Testis (tissue), 2 donors: Measurements from ENCODE around the gene SEPTIN5.

Experiments used
- CTCF ChIP-seq, 3 experiments: fragments of 450-650 bp in 2 of 3; fragments of 200-600 bp in 1 of 3; sonication (generic) in 1 of 3; IDR thresholded peaks; one replicate each; pipeline ENCODE4 v1.5.1; 2016 to 2019; ENCODE audit warnings: antibody characterized with exemption in 3 of 3, mild to moderate bottlenecking in 2 of 3, moderate library complexity in 1 of 3
- POLR2A ChIP-seq: fragments of 450-650 bp; IDR thresholded peaks from one replicate; pipeline ENCODE4 v1.6.1; 2017; ENCODE audit warnings: antibody characterized with exemption, mild to moderate bottlenecking, moderate library complexity

GRCh38 chr22:19720150-19720827 lies 6.0 kb downstream of the SEPTIN5 start:
- TF ChIP-seq CTCF (IDR thresholded peaks at IDR 0.05) (no peak), POLR2A (no peak)
